MCF 10A (cell line): ENCODE results near the gene SDK2. TPM values are rescaled to one million over a fixed set of nuclear protein-coding genes. Genes with fewer than 3 reads are reported as not detected.

Source experiments
- BruUV-seq: library from RNA; stranded (reverse); fragments of 400-500 nt; replicated peaks from 2 replicates; lab custom pipeline; 2021; lab: Mats Ljungman, UMichigan
- CTCF ChIA-PET: fragments of 300-600 bp; sonication (Branson Sonifier 250); formaldehyde crosslinking; extraction: SDS; loops from one replicate; lab custom pipeline; 2021; ENCODE audit warnings: antibody characterized with exemption, inconsistent platforms; lab: Yijun Ruan, JAX
- POLR2A ChIA-PET: fragments of 300-600, 350-650 bp; sonication (Branson Sonifier 250); formaldehyde crosslinking; extraction: SDS; loops from one replicate; lab custom pipeline; 2020; ENCODE audit warnings: antibody characterized with exemption, inconsistent platforms; lab: Yijun Ruan, JAX
- DNase-seq: peaks from one replicate; pipeline ENCODE4 v3.0.0-alpha.2; 2018; ENCODE audit not compliant: unreplicated experiment
- H3K27ac Mint-ChIP-seq: one replicate; pipeline ENCODE4 v1.8.0; 2022; ENCODE audit warnings: mild to moderate bottlenecking, low read depth, mixed read lengths; ENCODE audit not compliant: unreplicated experiment
- H3K27me3 Mint-ChIP-seq: one replicate; pipeline ENCODE4 v1.8.0; 2022; ENCODE audit warnings: mixed read lengths; ENCODE audit not compliant: insufficient read depth, unreplicated experiment
- H3K36me3 Mint-ChIP-seq: one replicate; pipeline ENCODE4 v1.8.0; 2022; ENCODE audit warnings: mild to moderate bottlenecking, moderate library complexity, mixed read lengths; ENCODE audit not compliant: insufficient read depth, unreplicated experiment
- H3K4me1 Mint-ChIP-seq: one replicate; pipeline ENCODE4 v1.8.0; 2022; ENCODE audit warnings: mixed read lengths; ENCODE audit not compliant: insufficient read depth, unreplicated experiment
- H3K4me3 Mint-ChIP-seq: one replicate; pipeline ENCODE4 v1.8.0; 2022; ENCODE audit warnings: mild to moderate bottlenecking, moderate library complexity, mixed read lengths; ENCODE audit not compliant: unreplicated experiment
- H3K9me3 Mint-ChIP-seq: one replicate; pipeline ENCODE4 v1.8.0; 2022; ENCODE audit warnings: mixed read lengths; ENCODE audit not compliant: unreplicated experiment
- CTCF ChIP-seq: fragments of 200-600 bp; IDR thresholded peaks from one replicate; pipeline ENCODE4 v1.8.0; 2022; ENCODE audit warnings: antibody characterized with exemption, mild to moderate bottlenecking; ENCODE audit not compliant: unreplicated experiment
- intact Hi-C: fragments of 100-400 bp; cut with micrococcal nuclease; formaldehyde crosslinking; loops from 2 replicates; pipeline ENCODE4 v1.14.1; 2022
- total RNA-seq: library from RNA; stranded (reverse); gene quantifications from 2 replicates; pipeline ENCODE4 v1.2.3, GENCODE V29; 2022

Gene SDK2
- total RNA-seq, 1 experiment from 2014 or later = not detected

GRCh38 chr17:73351764-73352163 lies 292.5 kb downstream of the SDK2 start:
- Mint-ChIP-seq H3K27me3 (no peaks in the 10 kb centered on the region), H3K27ac (no peak overlapping the region), H3K9me3 (no peaks in the 10 kb centered on the region), H3K36me3 (no peaks in the 10 kb centered on the region), H3K4me3 (no peak overlapping the region), H3K4me1 (peaks cover 10% of the 10 kb centered on the region)
- DNase-seq = no peak
- BruUV-seq = no TSS peak
- POLR2A ChIA-PET = interaction anchor here (0.9 kb wide), 1 partner anchor 10 kb away, joined by 3 read pairs; no protein-coding TSS in a partner anchor
- CTCF ChIA-PET = interaction anchor here (0.6 to 1.3 kb wide), 2 partner anchors 17 to 406 kb away, joined by 3 to 5 read pairs; no protein-coding TSS in a partner anchor
- intact Hi-C loops = no loop called here
- no peak for TF ChIP-seq CTCF

DNA sequence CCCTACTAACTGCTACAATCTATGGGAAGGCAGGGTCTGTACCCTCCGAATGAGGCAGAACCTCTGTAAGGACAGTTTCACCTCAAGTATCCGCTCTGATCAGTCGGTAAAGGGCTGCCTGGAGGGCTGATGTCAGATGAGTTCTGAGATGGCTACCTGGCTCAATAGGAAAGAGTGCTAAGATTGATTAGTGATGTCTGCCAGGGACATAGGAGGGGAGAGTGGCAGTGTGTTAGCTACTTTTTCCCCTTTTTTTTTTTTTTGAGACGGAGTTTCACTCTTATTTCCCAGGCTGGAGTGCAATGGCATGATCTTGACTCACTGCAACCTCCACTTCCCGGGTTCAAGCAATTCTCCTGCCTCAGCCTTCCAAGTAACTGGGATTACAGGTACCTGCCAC lies 293.4 kb downstream of the SDK2 start:
- no peak overlapping the region for H3K27ac Mint-ChIP-seq
- CTCF ChIA-PET = no interaction called here
- H3K27me3 Mint-ChIP-seq = no peaks in the 10 kb centered on the region
- no TSS peak for BruUV-seq
- no peak for TF ChIP-seq CTCF
- H3K4me1 Mint-ChIP-seq = peaks cover 7% of the 10 kb centered on the region
- intact Hi-C loops = no loop called here
- no peaks in the 10 kb centered on the region for H3K36me3 Mint-ChIP-seq
- no peak for DNase-seq
- no peaks in the 10 kb centered on the region for H3K9me3 Mint-ChIP-seq
- no peak overlapping the region for H3K4me3 Mint-ChIP-seq
- POLR2A ChIA-PET = interaction anchor here (0.9 kb wide), 1 partner anchor 9 kb away, joined by 3 read pairs; no protein-coding TSS in a partner anchor

GRCh38 chr17:73349647-73350046 lies 294.6 kb downstream of the SDK2 start:
- intact Hi-C loops = no loop called here
- POLR2A ChIA-PET = interaction anchor here (1.1 kb wide), 1 partner anchor 38 kb away, joined by 3 read pairs; the partner anchor contains the start of gene CDC42EP4
- no peaks in the 10 kb centered on the region for H3K9me3 Mint-ChIP-seq
- TF ChIP-seq CTCF = no peak
- no peaks in the 10 kb centered on the region for H3K4me1 Mint-ChIP-seq
- no peak overlapping the region for H3K4me3 Mint-ChIP-seq
- H3K27me3 Mint-ChIP-seq = no peaks in the 10 kb centered on the region
- DNase-seq = no peak
- no peak overlapping the region for H3K27ac Mint-ChIP-seq
- no peaks in the 10 kb centered on the region for H3K36me3 Mint-ChIP-seq
- CTCF ChIA-PET = interaction anchor here (0.8 to 0.9 kb wide), 2 partner anchors 9 to 39 kb away, joined by 3 to 4 read pairs; no protein-coding TSS in a partner anchor
- BruUV-seq = no TSS peak

GRCh38 chr17:73349138-73349537 lies 295.1 kb downstream of the SDK2 start:
- intact Hi-C loops = no loop called here
- ChIA-PET CTCF (interaction anchor here (0.8 to 0.9 kb wide), 3 partner anchors 9 to 93 kb away, joined by 3 to 4 read pairs (median 3); no protein-coding TSS in a partner anchor), POLR2A (interaction anchor here (1.1 kb wide), 1 partner anchor 38 kb away, joined by 3 read pairs; the partner anchor contains the start of gene CDC42EP4)
- no TSS peak for BruUV-seq
- DNase-seq = no peak
- no peaks in the 10 kb centered on the region for H3K4me1 Mint-ChIP-seq
- H3K9me3 Mint-ChIP-seq = no peaks in the 10 kb centered on the region
- no peak overlapping the region for H3K27ac Mint-ChIP-seq
- no peaks in the 10 kb centered on the region for H3K36me3 Mint-ChIP-seq
- no peak overlapping the region for H3K4me3 Mint-ChIP-seq
- TF ChIP-seq CTCF = no peak
- no peaks in the 10 kb centered on the region for H3K27me3 Mint-ChIP-seq
